Endothelial cell of umbilical vein (primary cell): ENCODE results near the gene MAN2B1. TPM values are rescaled to one million over a fixed set of nuclear protein-coding genes. Genes with fewer than 3 reads are reported as not detected.

Experiments
- BruUV-seq: library from RNA; stranded (reverse); fragments of 400-500 nt; replicated peaks from 2 replicates; lab custom pipeline; 2021; lab: Mats Ljungman, UMichigan
- CTCF ChIA-PET: fragments of 300-600, 350-600 bp; sonication (Branson Sonifier 250); formaldehyde crosslinking; loops from one replicate; lab custom pipeline; 2021; ENCODE audit warnings: antibody characterized with exemption, inconsistent platforms; lab: Charles Lee
- POLR2A ChIA-PET: fragments of 300-600, 350-600 bp; sonication (Branson Sonifier 250); formaldehyde crosslinking; loops from one replicate; lab custom pipeline; 2021; ENCODE audit warnings: antibody characterized with exemption, inconsistent platforms; lab: Charles Lee
- DNase-seq: peaks from one replicate; pipeline ENCODE4 v3.0.0-alpha.2; 2011; ENCODE audit warnings: low read depth, low spot score
- FAIRE-seq: peaks from 2 replicates; lab custom pipeline; 2011; peaks lifted over from hg19 to GRCh38; lab: Jason Lieb, UNC
- H2AFZ ChIP-seq: 2 replicates; pipeline ENCODE4 v1.6.0; 2012; ENCODE audit warnings: low read depth, low read length, control low read depth, inconsistent platforms
- H3K27ac ChIP-seq: 2 replicates; pipeline ENCODE4 v1.5.1; 2011; ENCODE audit warnings: low read depth, mild to moderate bottlenecking, control low read depth, low read length, moderate library complexity; ENCODE audit not compliant: insufficient read depth
- H3K27me3 ChIP-seq, 2 experiments: 2 replicates each; pipeline versions ENCODE4 v1.6.0 to v1.6.1; 2011; ENCODE audit warnings: low read length in 2 of 2, mixed read lengths in 1 of 2; ENCODE audit not compliant: control insufficient read depth in 2 of 2, insufficient read depth in 2 of 2
- H3K36me3 ChIP-seq, 2 experiments: 2 replicates in 1 of 2; 3 replicates in 1 of 2; pipeline ENCODE4 v1.5.1; 2011; ENCODE audit warnings: low read length in 2 of 2, mild to moderate bottlenecking in 1 of 2, moderate library complexity in 1 of 2; ENCODE audit not compliant: control insufficient read depth in 2 of 2, insufficient read depth in 2 of 2; ENCODE audit errors: extremely low read depth in 1 of 2
- H3K4me1 ChIP-seq: 3 replicates; pipeline ENCODE4 v1.5.1; 2011; ENCODE audit warnings: mild to moderate bottlenecking, low read length; ENCODE audit not compliant: control insufficient read depth, insufficient read depth; ENCODE audit errors: extremely low read depth
- H3K4me2 ChIP-seq: 2 replicates; pipeline ENCODE4 v1.6.1; 2011; ENCODE audit warnings: low read length, control low read depth, mixed read lengths; ENCODE audit not compliant: insufficient read depth
- H3K4me3 ChIP-seq, 3 experiments: fragments of 200-600 bp in 1 of 3; sonication (generic), shearing (Covaris generic) in 1 of 3; replicated peaks in 1 of 3; 2 replicates each; pipeline ENCODE4 v1.5.1; 2011 to 2016; ENCODE audit warnings: control low read depth in 3 of 3, low read length in 3 of 3, mild to moderate bottlenecking in 2 of 3, inconsistent platforms in 1 of 3, low read depth in 1 of 3, moderate library complexity in 1 of 3; ENCODE audit not compliant: insufficient read depth in 1 of 3
- H3K79me2 ChIP-seq: 2 replicates; pipeline ENCODE4 v1.6.0; 2012; ENCODE audit warnings: low read length, inconsistent platforms; ENCODE audit not compliant: control insufficient read depth, insufficient read depth
- H3K9ac ChIP-seq: replicated peaks from 2 replicates; pipeline ENCODE3; 2011; ENCODE audit warnings: low read length, control low read depth; ENCODE audit not compliant: insufficient read depth; ENCODE audit errors: extremely low read depth
- H3K9me1 ChIP-seq: replicated peaks from 3 replicates; pipeline ENCODE4 v1.6.0; 2011; ENCODE audit warnings: mild to moderate bottlenecking, low read length; ENCODE audit not compliant: control insufficient read depth, insufficient read depth; ENCODE audit errors: extremely low read depth
- H3K9me3 ChIP-seq: replicated peaks from 2 replicates; pipeline ENCODE4 v1.5.1; 2012; ENCODE audit warnings: low read length, inconsistent platforms; ENCODE audit not compliant: control insufficient read depth, insufficient read depth
- H4K20me1 ChIP-seq: replicated peaks from 2 replicates; pipeline ENCODE3; 2011; ENCODE audit warnings: mild to moderate bottlenecking, low read length; ENCODE audit not compliant: control insufficient read depth, insufficient read depth; ENCODE audit errors: extremely low read depth
- EZH2 ChIP-seq: IDR thresholded peaks from 2 replicates; pipeline ENCODE4 v1.6.1; 2012; ENCODE audit warnings: borderline replicate concordance, low read depth, mild to moderate bottlenecking, moderate library complexity, low read length, inconsistent platforms; ENCODE audit not compliant: severe bottlenecking
- FOS ChIP-seq: IDR thresholded peaks from 2 replicates; pipeline ENCODE4 v1.6.1; 2011; ENCODE audit warnings: mild to moderate bottlenecking, low read length, moderate library complexity, borderline replicate concordance; ENCODE audit not compliant: insufficient read depth
- GATA2 ChIP-seq: IDR thresholded peaks from 2 replicates; pipeline ENCODE4 v1.7.0; 2011; ENCODE audit warnings: low read depth, mild to moderate bottlenecking, moderate library complexity, mixed read lengths, low read length; ENCODE audit not compliant: insufficient read length, insufficient read depth
- JUN ChIP-seq: IDR thresholded peaks from 2 replicates; pipeline ENCODE4 v1.6.1; 2011; ENCODE audit warnings: borderline replicate concordance, low read depth; ENCODE audit not compliant: insufficient read length, insufficient read depth
- MYC ChIP-seq: IDR thresholded peaks from one replicate; pipeline ENCODE4 v1.6.1; 2011; ENCODE audit warnings: mild to moderate bottlenecking, low read depth, low read length
- POLR2A ChIP-seq: IDR thresholded peaks from 2 replicates; pipeline ENCODE4 v1.6.1; 2012; ENCODE audit warnings: low read depth, mild to moderate bottlenecking, control low read depth, low read length
- POLR2AphosphoS5 ChIP-seq: IDR thresholded peaks from 2 replicates; pipeline ENCODE4 v1.6.1; 2012; ENCODE audit warnings: low read depth, mild to moderate bottlenecking, control low read depth, low read length, moderate library complexity; ENCODE audit not compliant: insufficient read depth
- dilution Hi-C: fragments of 300-500 bp; cut with MboI; formaldehyde crosslinking; loops from one replicate; pipeline ENCODE4 v1.15.0; 2019; ENCODE audit warnings: low sequenced_read_pairs; ENCODE audit not compliant: extremely low pct_ligation_motif_present
- intact Hi-C: fragments of 100-400 bp; cut with micrococcal nuclease; formaldehyde crosslinking; loops from one replicate; pipeline ENCODE4 v1.10.0; 2022
- polyA plus RNA-seq, 4 experiments: library from polyadenylated mRNA; depleted of rRNA in 3 of 4; stranded (reverse) in 3 of 4; unstranded in 1 of 4; fragments of >200 nt; gene quantifications; 2 replicates each; pipeline versions ENCODE4 v1.2.1 to v1.2.3, GENCODE V29; 2011 to 2012; ENCODE audit warnings: missing spikeins in 1 of 4
- total RNA-seq: library from RNA; stranded (reverse); gene quantifications from 2 replicates; pipeline ENCODE4 v1.2.3, GENCODE V29; 2021
- TF ChIP-seq, protein P1 (sequence below), 2 donors: IDR thresholded peaks; 1 replicate in 1 of 2; 2 replicates in 1 of 2; pipeline ENCODE4 v1.5.1; 2011; ENCODE audit warnings: low read length in 2 of 2, mild to moderate bottlenecking in 2 of 2, moderate library complexity in 2 of 2, control low read depth in 1 of 2, inconsistent platforms in 1 of 2, low read depth in 1 of 2; ENCODE audit not compliant: insufficient read depth in 1 of 2; ENCODE audit errors: extremely low read depth in 1 of 2
- TF ChIP-seq, protein P2 (sequence below): IDR thresholded peaks from 2 replicates; pipeline ENCODE4 v1.6.1; 2011; ENCODE audit not compliant: insufficient read depth, insufficient read length

Gene MAN2B1
- total and polyA plus RNA-seq, 2 donors (not counting 3 experiments of a cell fraction or from before 2014, with no cell fraction given) = 64.4 to 76.8 TPM

DNA sequence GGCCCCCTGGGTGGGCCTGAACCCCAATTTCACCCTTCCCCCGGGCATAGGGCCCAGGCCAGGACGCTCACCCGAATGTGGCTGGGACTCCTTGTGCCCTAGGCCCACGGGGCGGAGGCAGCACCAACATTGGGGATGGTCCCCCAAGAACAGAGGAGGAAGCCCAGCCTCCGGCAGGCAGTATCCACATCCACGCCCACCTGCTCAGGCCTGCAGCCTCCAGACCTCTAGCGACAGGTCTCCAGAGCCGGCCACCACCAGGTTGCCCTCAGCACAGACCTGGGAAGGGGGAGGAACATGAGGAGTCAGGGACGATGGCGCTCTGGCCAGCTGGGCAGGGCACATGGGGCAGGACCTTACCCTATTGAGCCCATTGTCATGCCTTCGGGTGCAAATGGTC lies 22.5 kb upstream of the MAN2B1 start:
- dilution Hi-C loops = no loop called here
- H3K9me3 ChIP-seq = no peaks in the 10 kb centered on the region
- H3K4me3 ChIP-seq = no peak overlapping the region
- no peak overlapping the region for H3K9ac ChIP-seq
- intact Hi-C loops = no loop called here
- DNase-seq (no peak), FAIRE-seq (no peak)
- no peak overlapping the region for H2AFZ ChIP-seq
- CTCF ChIA-PET = no interaction called here
- H3K4me2 ChIP-seq = no peak overlapping the region
- no peak overlapping the region for H3K27ac ChIP-seq
- H3K9me1 ChIP-seq = no peaks in the 10 kb centered on the region
- H3K36me3 ChIP-seq = no peaks in the 10 kb centered on the region
- H3K27me3 ChIP-seq = no peaks in the 10 kb centered on the region
- no peaks in the 10 kb centered on the region for H3K4me1 ChIP-seq
- POLR2A ChIA-PET = no interaction called here
- no peaks in the 10 kb centered on the region for H3K79me2 ChIP-seq
- no peaks in the 10 kb centered on the region for H4K20me1 ChIP-seq
- BruUV-seq = no TSS peak
- TF ChIP-seq, protein P1, sequence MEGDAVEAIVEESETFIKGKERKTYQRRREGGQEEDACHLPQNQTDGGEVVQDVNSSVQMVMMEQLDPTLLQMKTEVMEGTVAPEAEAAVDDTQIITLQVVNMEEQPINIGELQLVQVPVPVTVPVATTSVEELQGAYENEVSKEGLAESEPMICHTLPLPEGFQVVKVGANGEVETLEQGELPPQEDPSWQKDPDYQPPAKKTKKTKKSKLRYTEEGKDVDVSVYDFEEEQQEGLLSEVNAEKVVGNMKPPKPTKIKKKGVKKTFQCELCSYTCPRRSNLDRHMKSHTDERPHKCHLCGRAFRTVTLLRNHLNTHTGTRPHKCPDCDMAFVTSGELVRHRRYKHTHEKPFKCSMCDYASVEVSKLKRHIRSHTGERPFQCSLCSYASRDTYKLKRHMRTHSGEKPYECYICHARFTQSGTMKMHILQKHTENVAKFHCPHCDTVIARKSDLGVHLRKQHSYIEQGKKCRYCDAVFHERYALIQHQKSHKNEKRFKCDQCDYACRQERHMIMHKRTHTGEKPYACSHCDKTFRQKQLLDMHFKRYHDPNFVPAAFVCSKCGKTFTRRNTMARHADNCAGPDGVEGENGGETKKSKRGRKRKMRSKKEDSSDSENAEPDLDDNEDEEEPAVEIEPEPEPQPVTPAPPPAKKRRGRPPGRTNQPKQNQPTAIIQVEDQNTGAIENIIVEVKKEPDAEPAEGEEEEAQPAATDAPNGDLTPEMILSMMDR (IDR thresholded peaks at IDR 0.05; ENCODE audit: extremely low read depth in 1 of 2, insufficient read depth in 1 of 2, low read depth in 1 of 2, low read length in 2 of 2) = no peak
- TF ChIP-seq POLR2AphosphoS5 (no peak), FOS (no peak), GATA2 (no peak), JUN (no peak), POLR2A (no peak), EZH2 (no peak), MYC (no peak)
- TF ChIP-seq, protein P2, sequence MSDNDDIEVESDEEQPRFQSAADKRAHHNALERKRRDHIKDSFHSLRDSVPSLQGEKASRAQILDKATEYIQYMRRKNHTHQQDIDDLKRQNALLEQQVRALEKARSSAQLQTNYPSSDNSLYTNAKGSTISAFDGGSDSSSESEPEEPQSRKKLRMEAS = no peak
